Uterus (tissue), 2 donors: ENCODE results near the gene SLC7A6OS.

Experiments used
- CTCF ChIP-seq, 4 experiments: fragments of 200-600 bp in 2 of 4; fragments of 450-650 bp in 2 of 4; sonication (generic) in 2 of 4; IDR thresholded peaks; one replicate each; pipeline ENCODE4 v1.5.1; 2016 to 2019; ENCODE audit warnings: antibody characterized with exemption in 4 of 4, mild to moderate bottlenecking in 2 of 4, moderate library complexity in 1 of 4
- POLR2A ChIP-seq, 2 donors: fragments of 450-650 bp; IDR thresholded peaks; one replicate each; pipeline ENCODE4 v1.6.1; 2016; ENCODE audit warnings: antibody characterized with exemption in 2 of 2, mild to moderate bottlenecking in 1 of 2, moderate library complexity in 1 of 2

- TF ChIP-seq CTCF (IDR thresholded peaks at IDR 0.05): no peak
- no peak for TF ChIP-seq POLR2A (IDR thresholded peaks at IDR 0.05)
Observed at GRCh38 chr16:68296693-68297092, 14.1 kb downstream of the SLC7A6OS start.
